ENCODE results near the gene MAT1A.

DNA sequence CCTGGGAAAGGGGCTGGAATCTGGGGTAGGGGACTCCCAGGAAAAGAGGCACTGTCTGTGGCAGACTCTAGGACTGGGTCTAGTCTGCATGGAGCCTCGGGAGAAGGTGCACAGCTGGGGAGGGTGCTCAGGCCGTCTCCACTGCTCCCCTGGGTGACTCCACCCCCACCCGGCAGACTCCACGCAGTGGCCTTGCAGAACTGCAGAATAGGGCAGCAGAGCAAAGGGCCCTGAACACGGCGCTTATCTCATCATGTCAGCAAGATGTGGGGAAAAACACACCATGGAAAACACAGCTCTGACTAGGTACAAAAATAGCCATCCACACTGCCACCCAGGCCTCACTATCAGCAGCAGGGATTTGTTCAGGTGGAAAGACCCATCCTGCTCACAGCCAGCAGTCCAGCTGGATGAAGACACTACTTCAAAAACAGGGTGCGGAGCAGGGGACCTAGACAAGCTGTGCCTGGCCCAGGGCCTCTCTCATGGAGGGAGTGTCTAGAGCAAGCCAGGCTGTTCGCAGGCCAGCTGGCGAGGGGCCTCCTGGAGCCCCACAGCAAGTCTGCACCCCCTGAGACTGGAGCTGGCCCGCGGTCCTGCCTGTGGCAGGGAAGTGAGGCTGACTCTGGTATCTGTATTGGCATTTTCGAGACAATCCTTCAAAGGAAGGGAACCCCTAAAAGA is 11.7 kb downstream of the MAT1A start:
- TF ChIP-seq CTCF (IDR thresholded peaks at IDR 0.05 in 8 of 11, conservative IDR thresholded peaks at IDR 0.05 in 3 of 11) (no peak), POLR2A (IDR thresholded peaks at IDR 0.05) (no peak), POLR2AphosphoS5 (IDR thresholded peaks at IDR 0.05) (no peak)
